Subcutaneous abdominal adipose tissue (tissue), 5 donors: ENCODE data around the gene CFAP251.
"Not testable (repeated sequence)": the region's sequence is repeated elsewhere in the genome, so short reads cannot be mapped to it uniquely, and the experiment has no call there.

Source experiments
- H3K27ac ChIP-seq: one replicate; pipeline ENCODE4 v1.7.0; 2013; ENCODE audit warnings: low read depth, mild to moderate bottlenecking, inconsistent platforms, low read length, moderate library complexity
- H3K27me3 ChIP-seq, 5 donors: one replicate each; pipeline ENCODE4 v1.7.0; 2013; ENCODE audit warnings: low read length in 5 of 5, inconsistent platforms in 1 of 5; ENCODE audit not compliant: control insufficient read depth in 5 of 5, insufficient read depth in 4 of 5
- H3K36me3 ChIP-seq, 5 donors: one replicate each; pipeline ENCODE4 v1.7.0; 2013; ENCODE audit warnings: low read length in 5 of 5; ENCODE audit not compliant: control insufficient read depth in 5 of 5, insufficient read depth in 5 of 5
- H3K4me1 ChIP-seq, 5 donors: one replicate each; pipeline ENCODE4 v1.7.0; 2013; ENCODE audit warnings: low read length in 5 of 5, mild to moderate bottlenecking in 3 of 5, moderate library complexity in 1 of 5; ENCODE audit not compliant: control insufficient read depth in 5 of 5, insufficient read depth in 5 of 5
- H3K4me3 ChIP-seq, 5 donors: one replicate each; pipeline ENCODE4 v1.7.0; 2013; ENCODE audit warnings: low read length in 5 of 5, low read depth in 1 of 5
- H3K9ac ChIP-seq, 5 donors: one replicate each; pipeline ENCODE4 v1.7.0; 2013; ENCODE audit warnings: low read length in 5 of 5, mild to moderate bottlenecking in 4 of 5, moderate library complexity in 3 of 5
- H3K9me3 ChIP-seq, 5 donors: one replicate each; pipeline ENCODE4 v1.7.0; 2013; ENCODE audit warnings: low read length in 5 of 5; ENCODE audit not compliant: control insufficient read depth in 5 of 5
- donor health status: healthy.
- donor health status: healthy.
- donor health status: healthy.
- donor health status: healthy.
- donor health status: healthy.

The CFAP251 gene

GRCh38 chr12:121885129-121885528 lies 33.3 kb upstream of the CFAP251 start:
- not testable (repeated sequence) for H3K27me3 ChIP-seq, H3K9me3 ChIP-seq, H3K36me3 ChIP-seq, H3K4me3 ChIP-seq, H3K27ac ChIP-seq, H3K9ac ChIP-seq
- H3K4me1 ChIP-seq, result peaks cover 3 to 25% (median 18%) of the 10 kb centered on the region in 5 donors

GRCh38 chr12:121888083-121888477 lies 30.3 kb upstream of the CFAP251 start:
- no peaks in the 10 kb centered on the region for H3K9me3 ChIP-seq
- H3K4me1 ChIP-seq, result peaks cover 3 to 31% (median 25%) of the 10 kb centered on the region in 5 donors
- H3K27ac ChIP-seq, result no peak overlapping the region
- peak overlapping the region; percentile 64 to 95 (median 94) for H3K4me3 ChIP-seq
- peak overlapping the region in 1 of 5 donors; percentile 39 for H3K9ac ChIP-seq
- H3K27me3 ChIP-seq, result no peaks in the 10 kb centered on the region
- peaks cover 0 to 4% (median 0%) of the 10 kb centered on the region in 5 donors for H3K36me3 ChIP-seq

GRCh38 chr12:121888478-121889273 lies 29.7 kb upstream of the CFAP251 start, which contains the start of gene PSMD9:
Gene PSMD9, plus strand, starts transcription at chr12:121888790. Its CDS starts 67 bp downstream, at chr12:121888857.
- Histone ChIP-seq H3K36me3 (peaks cover 0 to 10% (median 4%) of the 10 kb centered on the region in 5 donors), H3K27ac (peak within 1 kb of the TSS; percentile 91), H3K4me3 (peak within 1 kb of the TSS; percentile 85 to 96 (median 94)), H3K9me3 (no peaks in the 10 kb centered on the region), H3K27me3 (no peaks in the 10 kb centered on the region), H3K9ac (peak within 1 kb of the TSS; percentile 82 to 96 (median 94)), H3K4me1 (peaks cover 3 to 32% (median 27%) of the 10 kb centered on the region in 5 donors)

- H3K36me3 ChIP-seq, result peaks cover 0 to 10% (median 4%) of the 10 kb centered on the region in 5 donors
- no peaks in the 10 kb centered on the region for H3K9me3 ChIP-seq
- no peaks in the 10 kb centered on the region for H3K27me3 ChIP-seq
- H3K4me3 ChIP-seq, result peak overlapping the region; percentile 85 to 96 (median 94)
- H3K4me1 ChIP-seq, result peaks cover 3 to 36% (median 28%) of the 10 kb centered on the region in 5 donors
- peak overlapping the region; percentile 91 for H3K27ac ChIP-seq
- H3K9ac ChIP-seq, result peak overlapping the region; percentile 82 to 96 (median 94)
These were observed 29.1 kb upstream of the CFAP251 start for GRCh38 chr12:121889274-121889624.

- H3K9me3 ChIP-seq, H3K27me3 ChIP-seq: not testable (repeated sequence)
- peaks cover 0 to 12% (median 5%) of the 10 kb centered on the region in 5 donors for H3K36me3 ChIP-seq
- peaks cover 3 to 39% (median 30%) of the 10 kb centered on the region in 5 donors for H3K4me1 ChIP-seq
- peak overlapping the region; percentile 85 to 96 (median 94) for H3K4me3 ChIP-seq
- H3K9ac ChIP-seq, result peak overlapping the region; percentile 82 to 96 (median 94)
- H3K27ac ChIP-seq, result peak overlapping the region; percentile 91
These were observed 28.7 kb upstream of the CFAP251 start for GRCh38 chr12:121889661-121890060.

- H3K4me1 ChIP-seq, result peaks cover 3 to 39% (median 29%) of the 10 kb centered on the region in 5 donors
- peaks cover 0 to 38% (median 23%) of the 10 kb centered on the region in 5 donors for H3K36me3 ChIP-seq
- H3K27ac ChIP-seq, result no peak overlapping the region
- H3K4me3 ChIP-seq, result no peak overlapping the region
- H3K27me3 ChIP-seq, result no peaks in the 10 kb centered on the region
- H3K9me3 ChIP-seq, result no peaks in the 10 kb centered on the region
- H3K9ac ChIP-seq, result no peak overlapping the region
These were observed 25.5 kb upstream of the CFAP251 start for GRCh38 chr12:121892673-121893561.

GRCh38 chr12:121893961-121894460 lies 24.4 kb upstream of the CFAP251 start:
- Histone ChIP-seq H3K27me3 (no peaks in the 10 kb centered on the region), H3K36me3 (peaks cover 0 to 47% (median 24%) of the 10 kb centered on the region in 5 donors), H3K9ac (peak overlapping the region in 1 of 5 donors; percentile 29), H3K9me3 (no peaks in the 10 kb centered on the region), H3K27ac (no peak overlapping the region), H3K4me1 (peaks cover 3 to 38% (median 28%) of the 10 kb centered on the region in 5 donors), H3K4me3 (no peak overlapping the region)

- Histone ChIP-seq H3K4me3 (no peak overlapping the region), H3K4me1 (peaks cover 0 to 32% (median 22%) of the 10 kb centered on the region in 5 donors), H3K27me3 (no peaks in the 10 kb centered on the region), H3K9ac (no peak overlapping the region), H3K36me3 (peaks cover 0 to 53% (median 30%) of the 10 kb centered on the region in 5 donors), H3K27ac (no peak overlapping the region), H3K9me3 (no peaks in the 10 kb centered on the region)
These were observed 23.8 kb upstream of the CFAP251 start for GRCh38 chr12:121894633-121895032.

GRCh38 chr12:121898287-121898686 lies 20.1 kb upstream of the CFAP251 start:
- Histone ChIP-seq H3K36me3 (peaks cover 0 to 84% (median 59%) of the 10 kb centered on the region in 5 donors), H3K27ac (no peak overlapping the region), H3K9ac (no peak overlapping the region), H3K27me3 (no peaks in the 10 kb centered on the region), H3K4me1 (peaks cover 0 to 18% (median 8%) of the 10 kb centered on the region in 5 donors), H3K4me3 (no peak overlapping the region), H3K9me3 (no peaks in the 10 kb centered on the region)
